HG02642 (cell line): ENCODE measurements around the gene MSL3.

ENCODE experiments used
- ATAC-seq: cut with Tn5 transposase; IDR thresholded peaks from one replicate; pipeline ENCODE4 v1.9.1; 2021; ENCODE audit warnings: mild to moderate bottlenecking; ENCODE audit not compliant: unreplicated experiment, poor library complexity

MSL3 gene

DNA sequence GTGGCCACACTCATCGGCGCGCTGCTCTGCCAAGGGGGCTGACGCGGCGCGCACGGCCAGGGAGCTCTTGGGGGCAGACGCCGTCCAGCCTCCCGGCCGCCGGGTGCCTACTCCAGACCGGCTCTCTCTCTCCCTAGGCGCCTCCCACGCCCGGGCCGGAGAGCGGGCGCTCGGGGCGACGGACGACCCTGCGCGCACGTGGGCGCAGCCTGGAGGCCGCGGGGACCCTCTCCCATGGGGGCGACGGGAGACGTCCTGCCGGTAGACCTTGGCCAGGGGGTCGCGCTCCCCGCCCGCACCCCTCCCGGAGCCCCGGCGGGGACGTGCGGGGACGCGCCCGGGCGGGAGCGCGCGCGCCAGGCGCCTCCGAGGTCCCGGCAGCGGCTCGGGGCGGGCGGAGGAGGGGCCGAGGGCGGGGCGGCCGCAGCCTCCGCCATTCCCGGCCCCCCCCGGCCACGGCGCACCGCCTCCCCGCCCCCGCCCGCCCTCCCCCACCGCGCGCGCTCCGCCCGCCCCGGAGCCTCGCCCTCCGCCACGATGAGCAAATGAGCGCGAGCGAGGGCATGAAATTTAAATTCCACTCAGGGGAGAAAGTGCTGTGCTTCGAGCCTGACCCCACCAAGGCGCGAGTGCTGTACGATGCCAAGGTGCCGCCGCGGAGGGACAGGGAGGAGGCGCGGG, at the start of gene MSL3:
Gene MSL3 (plus strand): TSS at position 519 of the 681 bp plus-strand sequence. CDS start 27 bp downstream, at position 546.
- peak; percentile 48 for ATAC-seq

GRCh38 chrX:11722304-11722703, 35.7 kb upstream of the MSL3 start:
- no peak for ATAC-seq

DNA sequence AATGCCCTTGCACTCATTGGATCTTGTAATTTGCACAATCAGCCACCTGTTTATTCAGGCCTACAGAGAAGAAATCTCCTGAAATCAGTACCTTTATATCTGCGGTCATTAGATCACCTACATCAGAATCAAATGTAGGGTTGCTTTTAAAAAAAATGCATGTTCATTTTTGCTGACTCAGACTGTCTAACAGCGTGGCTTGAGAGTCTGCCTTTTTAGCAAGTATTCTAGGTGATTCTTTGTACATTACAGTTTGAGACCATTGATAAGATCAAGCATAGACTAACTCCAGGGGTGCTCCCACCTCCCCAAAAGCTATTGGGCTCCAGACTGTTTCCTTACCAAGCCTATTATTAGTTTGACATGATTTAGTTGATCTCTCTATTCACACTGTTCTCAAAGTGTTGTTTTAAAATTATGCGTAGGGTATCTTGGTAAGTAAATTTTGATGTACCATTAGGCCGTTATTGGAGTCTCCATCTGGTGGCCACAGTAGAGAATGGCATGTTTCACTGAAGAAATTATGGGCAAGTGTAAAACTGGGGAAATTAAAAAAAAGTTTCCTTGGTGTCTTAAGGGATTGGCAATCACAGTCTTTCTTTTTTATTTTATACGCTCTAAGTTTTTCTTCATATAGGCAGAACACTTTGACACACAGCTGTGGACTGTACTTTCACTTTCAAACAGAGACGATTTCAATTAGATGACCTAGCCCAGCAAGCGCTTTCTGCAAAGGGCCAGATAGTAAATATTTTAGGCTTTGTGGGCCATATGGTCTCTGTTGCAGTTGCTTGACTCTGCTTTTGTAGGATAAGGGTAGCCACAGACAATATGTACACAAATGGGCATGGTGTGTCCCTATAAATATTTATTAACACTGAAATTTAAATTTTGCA, 33.7 kb upstream of the MSL3 start:
- ATAC-seq, result no peak

GRCh38 chrX:11725631-11726442, 32.2 kb upstream of the MSL3 start:
- no peak for ATAC-seq

GRCh38 chrX:11728556-11728955, 29.5 kb upstream of the MSL3 start:
- ATAC-seq, result no peak

DNA sequence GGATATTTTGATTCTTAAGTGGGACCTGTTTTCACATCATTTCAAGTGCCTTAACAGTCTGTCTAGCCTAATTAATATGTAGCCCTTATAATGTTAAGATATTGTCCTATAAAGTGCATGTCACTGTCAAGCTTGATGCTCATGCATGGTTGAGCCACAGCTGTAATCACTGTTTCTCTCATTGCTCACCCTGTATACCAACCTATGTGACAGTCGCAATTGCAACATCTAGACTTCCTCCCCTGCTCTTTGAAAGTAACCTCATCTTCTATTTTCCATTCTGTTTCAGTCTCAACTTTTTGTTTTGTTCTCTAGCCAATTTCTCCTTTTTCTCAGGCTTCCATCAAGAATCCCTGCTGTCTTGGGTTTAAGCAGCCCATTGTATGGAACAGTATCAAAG, 24.4 kb upstream of the MSL3 start:
- ATAC-seq, result peak; percentile 58

GRCh38 chrX:11739776-11740175, 18.3 kb upstream of the MSL3 start:
- ATAC-seq, result peak; percentile 55

- ATAC-seq, result no peak
Observed at GRCh38 chrX:11740794-11741193, 17.2 kb upstream of the MSL3 start.

GRCh38 chrX:11741574-11741973, 16.5 kb upstream of the MSL3 start:
- no peak for ATAC-seq

GRCh38 chrX:11745881-11746280, 12.2 kb upstream of the MSL3 start:
- ATAC-seq, result no peak

DNA sequence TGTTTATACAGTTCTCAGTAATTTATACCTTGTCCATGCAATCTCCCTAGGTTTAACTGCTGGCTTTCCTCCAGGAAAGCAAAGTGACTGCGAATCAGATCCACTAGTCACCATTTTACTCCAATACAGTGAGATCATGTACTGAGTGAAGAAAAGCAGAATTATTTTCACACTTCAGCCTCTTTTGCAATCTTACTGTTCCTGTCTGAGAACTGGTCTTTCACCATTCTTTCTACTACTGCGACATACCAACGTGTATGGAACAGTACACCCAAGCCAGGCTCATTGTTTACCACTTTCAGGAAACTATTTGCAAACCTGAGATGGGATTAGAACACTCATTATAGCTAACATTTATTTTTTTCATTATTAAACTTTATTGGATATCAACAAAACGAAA, 8.0 kb upstream of the MSL3 start:
- ATAC-seq, result no peak

GRCh38 chrX:11750694-11751093, 7.3 kb upstream of the MSL3 start:
- no peak for ATAC-seq

DNA sequence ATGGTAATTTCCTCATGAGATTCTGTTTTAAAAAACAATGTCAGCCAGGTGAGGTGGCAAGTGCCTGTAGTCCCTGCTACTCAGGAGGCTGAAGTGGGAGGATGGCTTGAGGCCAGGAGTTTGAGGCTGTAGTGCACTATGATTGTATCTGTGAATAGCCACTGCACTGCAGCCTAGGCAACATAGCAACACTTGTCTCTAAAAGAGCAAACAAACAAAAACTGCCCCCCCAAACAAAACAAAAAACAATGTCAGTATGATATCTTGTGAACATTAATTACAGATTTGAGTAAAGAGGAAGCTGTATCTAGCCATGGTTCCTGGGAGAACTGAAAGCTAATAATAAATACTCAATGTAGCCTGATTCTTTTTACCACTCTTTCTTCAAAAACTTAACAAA, 6.8 kb upstream of the MSL3 start:
- no peak for ATAC-seq

- ATAC-seq, result no peak
Observed at GRCh38 chrX:11753668-11754067, 4.4 kb upstream of the MSL3 start.

DNA sequence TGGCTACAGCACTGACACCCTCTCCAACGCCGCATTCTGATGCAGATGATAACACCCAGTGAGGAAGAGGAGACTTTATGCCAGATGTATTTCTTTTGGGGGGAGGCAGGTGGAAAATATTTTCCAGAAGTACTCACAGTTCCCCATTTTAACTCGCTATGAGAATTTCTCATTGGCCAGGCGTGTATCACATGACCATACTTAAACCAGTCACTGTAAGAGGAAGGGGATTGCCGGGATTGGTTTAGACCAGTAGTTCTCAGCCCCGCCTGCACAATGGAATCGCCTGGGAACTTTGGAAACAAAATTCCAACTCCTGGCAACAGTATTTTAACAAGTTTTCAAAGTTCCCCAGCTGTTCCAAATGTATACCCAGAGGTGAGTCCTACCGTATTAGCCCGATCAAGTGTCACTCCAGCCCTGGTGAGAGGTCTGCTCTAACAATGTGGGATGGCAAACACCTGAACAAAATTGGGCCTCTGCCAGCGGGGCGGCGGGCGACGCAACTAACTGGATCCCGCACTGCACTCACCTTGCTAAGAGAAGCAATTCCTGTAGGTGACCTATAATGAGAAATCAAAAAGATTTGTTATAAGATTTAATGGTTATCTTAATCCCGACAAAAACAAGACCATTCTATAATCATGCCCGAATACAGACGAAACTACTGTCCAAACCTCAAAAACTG, 2.9 kb upstream of the MSL3 start:
- no peak for ATAC-seq

- ATAC-seq, result no peak
Observed at GRCh38 chrX:11755724-11756123, 2.3 kb upstream of the MSL3 start.

DNA sequence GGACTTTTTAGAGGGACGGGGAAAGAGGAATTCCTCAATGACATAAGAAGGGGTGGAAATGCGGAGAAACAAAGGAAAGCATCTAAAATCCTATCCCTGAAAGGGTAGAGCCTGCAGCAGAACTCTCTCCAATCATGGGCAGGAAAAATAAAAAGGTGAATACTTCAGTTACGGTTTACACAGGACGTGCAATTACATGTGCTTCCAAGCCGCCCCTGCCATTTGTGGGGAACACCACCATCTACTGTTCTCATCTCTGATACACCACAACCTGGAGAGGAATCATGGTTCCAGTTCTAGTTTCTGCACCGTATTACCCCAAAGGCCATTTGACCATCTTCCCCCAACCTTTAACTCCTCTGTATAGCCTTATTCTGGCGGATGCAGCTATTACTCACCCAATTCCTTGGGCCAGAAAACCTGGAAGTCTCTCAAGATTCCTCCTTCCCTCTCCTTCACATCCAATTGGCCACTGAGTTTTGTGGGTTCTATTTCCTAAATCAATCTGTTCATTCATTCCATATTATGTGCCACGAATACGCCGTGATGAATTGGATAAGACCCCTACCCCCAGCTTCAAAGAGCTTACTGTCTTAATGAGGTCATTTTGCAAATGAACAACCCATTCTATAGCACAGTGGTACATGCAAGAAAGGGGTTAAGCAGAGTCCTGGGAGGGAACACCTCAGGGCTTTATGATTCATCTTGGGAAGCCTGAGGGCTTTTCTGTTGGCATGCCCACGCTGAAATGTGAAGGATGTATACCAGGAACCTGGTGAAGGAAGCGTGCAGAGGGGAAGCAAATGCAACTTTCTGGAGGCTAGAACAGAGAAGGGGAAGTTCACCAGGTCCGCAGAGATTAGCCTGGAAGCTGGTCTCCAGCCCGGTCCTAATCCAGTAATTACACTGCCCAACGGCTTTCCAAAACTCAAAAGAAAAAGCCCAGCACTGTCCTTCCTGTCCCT, 1.4 kb upstream of the MSL3 start:
- no peak for ATAC-seq

GRCh38 chrX:11757397-11757718, 679 bp upstream of the MSL3 start:
- no peak for ATAC-seq
